HG03066 (cell line): ENCODE results near the gene CCS.
"Not testable (repeated sequence)": the region's sequence is repeated elsewhere in the genome, so short reads cannot be mapped to it uniquely, and the experiment has no call there.

ENCODE experiments used
- ATAC-seq: cut with Tn5 transposase; IDR thresholded peaks from one replicate; pipeline ENCODE4 v1.9.1; 2021; ENCODE audit warnings: low read depth; ENCODE audit not compliant: unreplicated experiment

Gene CCS

GRCh38 chr11:66561178-66561974, 31.6 kb upstream of the CCS start:
- ATAC-seq = no peak

- no peak for ATAC-seq
Observed at GRCh38 chr11:66561975-66562248, 31.1 kb upstream of the CCS start.

- ATAC-seq = no peak
Observed at GRCh38 chr11:66562275-66562674, 30.7 kb upstream of the CCS start.

- no peak for ATAC-seq
Observed at GRCh38 chr11:66562907-66563583, 29.9 kb upstream of the CCS start.

GRCh38 chr11:66563832-66564231, 29.2 kb upstream of the CCS start:
- no peak for ATAC-seq

- no peak for ATAC-seq
Observed at GRCh38 chr11:66564538-66564937, 28.4 kb upstream of the CCS start.

GRCh38 chr11:66564984-66565383, 28.0 kb upstream of the CCS start:
- ATAC-seq = no peak

GRCh38 chr11:66566221-66566620, 26.8 kb upstream of the CCS start:
- ATAC-seq = no peak

GRCh38 chr11:66567787-66568123, 25.2 kb upstream of the CCS start:
- no peak for ATAC-seq

- no peak for ATAC-seq
Observed at GRCh38 chr11:66568124-66568916, 24.7 kb upstream of the CCS start, which contains the start of gene CTSF. Gene CTSF, minus strand, starts transcription at chr11:66568606. Its CDS starts 120 bp downstream, at chr11:66568486.

GRCh38 chr11:66569076-66569475, 23.9 kb upstream of the CCS start:
- no peak for ATAC-seq

GRCh38 chr11:66570079-66570849, 22.7 kb upstream of the CCS start:
- no peak for ATAC-seq

- ATAC-seq = no peak
Observed at GRCh38 chr11:66570850-66571180, 22.2 kb upstream of the CCS start.

- no peak for ATAC-seq
Observed at GRCh38 chr11:66579017-66579606, 13.9 kb upstream of the CCS start.

GRCh38 chr11:66580803-66581202, 12.2 kb upstream of the CCS start:
- ATAC-seq = no peak

GRCh38 chr11:66581261-66581660, 11.7 kb upstream of the CCS start:
- ATAC-seq = no peak

GRCh38 chr11:66582565-66583147, 10.3 kb upstream of the CCS start:
- not testable (repeated sequence) for ATAC-seq

- ATAC-seq = not testable (repeated sequence)
Observed at GRCh38 chr11:66585447-66585846, 7.5 kb upstream of the CCS start.

GRCh38 chr11:66586136-66586535, 6.8 kb upstream of the CCS start:
- no peak for ATAC-seq

GRCh38 chr11:66589315-66589714, 3.7 kb upstream of the CCS start:
- ATAC-seq = not testable (repeated sequence)
